PFSK-1 (cell line): ENCODE measurements around the gene C9orf72.

Source experiments
- POLR2AphosphoS5 ChIP-seq: IDR thresholded peaks from 2 replicates; pipeline ENCODE4 v1.6.1; 2012; ENCODE audit warnings: low read depth, mild to moderate bottlenecking, control low read depth, low read length, moderate library complexity
- TF ChIP-seq, protein P1 (sequence below), 2 experiments: IDR thresholded peaks; 2 replicates each; pipeline versions ENCODE4 v1.6.1 to v1.8.0; 2011 to 2012; ENCODE audit warnings: low read depth in 2 of 2, low read length in 2 of 2, control low read depth in 1 of 2, inconsistent platforms in 1 of 2, mild to moderate bottlenecking in 1 of 2, moderate library complexity in 1 of 2; ENCODE audit not compliant: insufficient read depth in 1 of 2

DNA sequence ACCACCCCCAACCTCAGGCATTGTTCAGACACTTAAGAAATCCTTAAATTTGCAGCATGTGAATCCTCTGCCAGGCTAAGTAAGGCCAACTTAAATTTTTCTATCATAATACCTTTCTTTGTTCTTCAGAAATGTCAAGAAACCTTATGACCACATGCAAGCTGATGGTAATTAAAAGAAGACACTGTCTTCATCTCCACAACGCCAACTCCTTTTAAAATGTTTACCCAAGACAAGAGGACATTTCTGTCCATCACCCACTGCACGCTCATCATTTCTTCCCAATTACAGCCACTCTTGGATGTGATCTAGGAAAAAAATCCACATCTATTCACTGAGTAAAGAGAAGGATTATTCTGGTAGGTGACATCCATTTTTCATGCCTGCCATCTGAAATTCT, 55.3 kb downstream of the C9orf72 start:
- TF ChIP-seq, protein P1, sequence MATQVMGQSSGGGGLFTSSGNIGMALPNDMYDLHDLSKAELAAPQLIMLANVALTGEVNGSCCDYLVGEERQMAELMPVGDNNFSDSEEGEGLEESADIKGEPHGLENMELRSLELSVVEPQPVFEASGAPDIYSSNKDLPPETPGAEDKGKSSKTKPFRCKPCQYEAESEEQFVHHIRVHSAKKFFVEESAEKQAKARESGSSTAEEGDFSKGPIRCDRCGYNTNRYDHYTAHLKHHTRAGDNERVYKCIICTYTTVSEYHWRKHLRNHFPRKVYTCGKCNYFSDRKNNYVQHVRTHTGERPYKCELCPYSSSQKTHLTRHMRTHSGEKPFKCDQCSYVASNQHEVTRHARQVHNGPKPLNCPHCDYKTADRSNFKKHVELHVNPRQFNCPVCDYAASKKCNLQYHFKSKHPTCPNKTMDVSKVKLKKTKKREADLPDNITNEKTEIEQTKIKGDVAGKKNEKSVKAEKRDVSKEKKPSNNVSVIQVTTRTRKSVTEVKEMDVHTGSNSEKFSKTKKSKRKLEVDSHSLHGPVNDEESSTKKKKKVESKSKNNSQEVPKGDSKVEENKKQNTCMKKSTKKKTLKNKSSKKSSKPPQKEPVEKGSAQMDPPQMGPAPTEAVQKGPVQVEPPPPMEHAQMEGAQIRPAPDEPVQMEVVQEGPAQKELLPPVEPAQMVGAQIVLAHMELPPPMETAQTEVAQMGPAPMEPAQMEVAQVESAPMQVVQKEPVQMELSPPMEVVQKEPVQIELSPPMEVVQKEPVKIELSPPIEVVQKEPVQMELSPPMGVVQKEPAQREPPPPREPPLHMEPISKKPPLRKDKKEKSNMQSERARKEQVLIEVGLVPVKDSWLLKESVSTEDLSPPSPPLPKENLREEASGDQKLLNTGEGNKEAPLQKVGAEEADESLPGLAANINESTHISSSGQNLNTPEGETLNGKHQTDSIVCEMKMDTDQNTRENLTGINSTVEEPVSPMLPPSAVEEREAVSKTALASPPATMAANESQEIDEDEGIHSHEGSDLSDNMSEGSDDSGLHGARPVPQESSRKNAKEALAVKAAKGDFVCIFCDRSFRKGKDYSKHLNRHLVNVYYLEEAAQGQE (IDR thresholded peaks at IDR 0.05; ENCODE audit: insufficient read depth in 1 of 2, low read depth in 2 of 2, low read length in 2 of 2): no peak
- TF ChIP-seq POLR2AphosphoS5: no peak
